AG04449 (cell line): ENCODE data around the gene CSF3R.

Experiments used
- CTCF ChIA-PET: fragments of 350-600 bp; formaldehyde crosslinking; extraction: SDS; loops from one replicate; lab custom pipeline; 2021; ENCODE audit warnings: antibody characterized with exemption; lab: Yijun Ruan, JAX
- POLR2A ChIA-PET: fragments of 400-600, 350-600 bp; formaldehyde crosslinking; extraction: SDS; loops from one replicate; lab custom pipeline; 2020; ENCODE audit warnings: antibody characterized with exemption, inconsistent platforms; lab: Yijun Ruan, JAX
- DNase-seq: peaks from one replicate; pipeline ENCODE4 v3.0.0-alpha.2; 2010; ENCODE audit warnings: low read depth, low spot score
- H3K4me3 ChIP-seq: 2 replicates; pipeline ENCODE4 v1.5.1; 2011; ENCODE audit warnings: low read depth, mild to moderate bottlenecking, control low read depth, low read length
- TF ChIP-seq, protein P1 (sequence below): IDR thresholded peaks from one replicate; pipeline ENCODE4 v1.5.1; 2011; ENCODE audit warnings: mild to moderate bottlenecking, moderate library complexity, low read length, control low read depth, inconsistent platforms; ENCODE audit not compliant: insufficient read depth; ENCODE audit errors: missing control alignments

The CSF3R gene

DNA sequence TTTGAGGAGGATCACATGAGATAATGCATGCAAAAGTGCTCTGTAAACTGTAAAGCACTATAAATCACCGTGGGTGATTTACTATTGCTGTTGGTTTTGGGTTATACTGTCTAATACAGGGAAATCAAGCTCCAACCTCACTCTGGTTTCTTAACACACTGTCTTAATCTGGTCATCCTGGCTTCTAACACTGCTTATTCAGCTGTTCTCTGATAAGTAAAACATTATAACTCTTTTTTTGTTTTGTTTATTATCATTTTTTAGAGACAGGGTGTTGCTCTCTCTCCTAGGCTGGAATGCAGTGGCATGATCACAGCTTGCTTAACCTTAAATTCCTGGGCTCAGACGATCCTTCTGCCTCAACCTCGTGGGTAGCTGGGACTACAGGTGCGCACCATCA is 63.1 kb downstream of the CSF3R start:
- POLR2A ChIA-PET, result interaction anchor here (1.2 kb wide), 1 partner anchor 32 kb away, joined by 4 read pairs; no protein-coding TSS in a partner anchor
- CTCF ChIA-PET, result interaction anchor here (0.9 to 4.5 kb wide), 23 partner anchors 10 to 320 kb away, joined by 3 to 54 read pairs (median 6); partner anchors contain the start of genes EVA1B, LSM10 and OSCP1

DNA sequence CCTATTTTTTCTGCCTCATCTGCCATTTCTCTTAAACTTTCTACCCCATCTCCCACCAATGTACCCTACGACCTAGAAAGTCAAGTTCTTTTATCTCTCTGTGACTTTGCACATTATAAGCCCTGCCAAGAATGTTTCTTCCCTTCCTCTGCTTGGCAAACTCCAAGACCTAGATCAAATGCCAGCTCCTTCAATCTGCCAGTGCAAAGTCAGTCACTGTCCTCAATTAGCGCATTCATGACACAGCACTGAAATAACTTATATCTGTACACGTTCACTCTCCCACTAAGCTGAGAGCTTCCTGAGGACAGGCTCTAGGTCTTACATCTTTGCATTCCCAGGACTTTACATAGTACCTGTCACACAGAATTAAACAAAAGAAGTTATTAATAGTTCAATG is 63.6 kb downstream of the CSF3R start:
- no peak for DNase-seq
- POLR2A ChIA-PET, result interaction anchor here (1.2 kb wide), 1 partner anchor 32 kb away, joined by 4 read pairs; no protein-coding TSS in a partner anchor
- CTCF ChIA-PET, result interaction anchor here (1.0 to 4.5 kb wide), 18 partner anchors 10 to 320 kb away, joined by 3 to 54 read pairs (median 8); partner anchors contain the start of genes EVA1B, LSM10 and OSCP1
- TF ChIP-seq, protein P1, sequence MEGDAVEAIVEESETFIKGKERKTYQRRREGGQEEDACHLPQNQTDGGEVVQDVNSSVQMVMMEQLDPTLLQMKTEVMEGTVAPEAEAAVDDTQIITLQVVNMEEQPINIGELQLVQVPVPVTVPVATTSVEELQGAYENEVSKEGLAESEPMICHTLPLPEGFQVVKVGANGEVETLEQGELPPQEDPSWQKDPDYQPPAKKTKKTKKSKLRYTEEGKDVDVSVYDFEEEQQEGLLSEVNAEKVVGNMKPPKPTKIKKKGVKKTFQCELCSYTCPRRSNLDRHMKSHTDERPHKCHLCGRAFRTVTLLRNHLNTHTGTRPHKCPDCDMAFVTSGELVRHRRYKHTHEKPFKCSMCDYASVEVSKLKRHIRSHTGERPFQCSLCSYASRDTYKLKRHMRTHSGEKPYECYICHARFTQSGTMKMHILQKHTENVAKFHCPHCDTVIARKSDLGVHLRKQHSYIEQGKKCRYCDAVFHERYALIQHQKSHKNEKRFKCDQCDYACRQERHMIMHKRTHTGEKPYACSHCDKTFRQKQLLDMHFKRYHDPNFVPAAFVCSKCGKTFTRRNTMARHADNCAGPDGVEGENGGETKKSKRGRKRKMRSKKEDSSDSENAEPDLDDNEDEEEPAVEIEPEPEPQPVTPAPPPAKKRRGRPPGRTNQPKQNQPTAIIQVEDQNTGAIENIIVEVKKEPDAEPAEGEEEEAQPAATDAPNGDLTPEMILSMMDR, result no peak
- H3K4me3 ChIP-seq, result no peak overlapping the region

More for the DNA sequence above, 63.1 kb downstream of the CSF3R start:
- TF ChIP-seq, protein P1, result no peak
- no peak for DNase-seq
- H3K4me3 ChIP-seq, result no peak overlapping the region

DNA sequence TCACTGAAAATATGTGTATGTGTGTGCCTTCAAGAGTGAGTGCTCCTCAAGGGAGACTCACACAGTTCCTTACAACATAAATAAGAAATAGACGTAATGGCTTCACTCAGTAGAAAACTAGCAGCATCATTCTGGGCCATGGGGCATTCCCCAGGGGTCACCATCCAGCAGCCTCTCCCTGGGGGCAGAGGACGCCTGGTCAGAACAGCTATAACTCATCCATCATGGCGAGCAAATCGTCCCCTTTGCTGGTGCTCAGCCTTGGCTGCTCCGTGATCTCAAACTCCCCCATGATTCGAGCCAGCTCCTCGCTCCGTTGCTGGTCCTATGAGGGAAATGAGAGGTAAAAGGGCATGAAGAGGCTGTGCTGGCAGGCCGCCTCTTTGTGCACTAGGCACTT is 64.8 kb downstream of the CSF3R start:
- TF ChIP-seq, protein P1, result no peak
- no peak for DNase-seq
- POLR2A ChIA-PET, result no interaction called here
- no peak overlapping the region for H3K4me3 ChIP-seq
- CTCF ChIA-PET, result interaction anchor here (0.7 to 4.5 kb wide), 4 partner anchors 50 to 118 kb away, joined by 4 to 54 read pairs (median 28); no protein-coding TSS in a partner anchor
